NCI-H2107 treated with DMSO at 0.1 percent for 48 hours (cell line): ENCODE data around the gene BRF1.
"Not testable (repeated sequence)": the region's sequence is repeated elsewhere in the genome, so short reads cannot be mapped to it uniquely, and the experiment has no call there.

Experiments used
- DNase-seq: peaks from one replicate; lab custom pipeline; 2025; ENCODE audit not compliant: unreplicated experiment; lab: John Stamatoyannopoulos, UW

BRF1 gene

GRCh38 chr14:105315941-105316576 is 15.3 kb upstream of the BRF1 start:
- DNase-seq: no peak

- DNase-seq: peak; percentile 32
Measured at GRCh38 chr14:105315211-105315721, 14.5 kb upstream of the BRF1 start.

- DNase-seq: peak; percentile 46
Measured at GRCh38 chr14:105314287-105315200, 13.7 kb upstream of the BRF1 start, which contains the start of gene PACS2. Gene PACS2 (plus strand): TSS chr14:105314748. CDS start chr14:105314919, 171 bp downstream.

DNA sequence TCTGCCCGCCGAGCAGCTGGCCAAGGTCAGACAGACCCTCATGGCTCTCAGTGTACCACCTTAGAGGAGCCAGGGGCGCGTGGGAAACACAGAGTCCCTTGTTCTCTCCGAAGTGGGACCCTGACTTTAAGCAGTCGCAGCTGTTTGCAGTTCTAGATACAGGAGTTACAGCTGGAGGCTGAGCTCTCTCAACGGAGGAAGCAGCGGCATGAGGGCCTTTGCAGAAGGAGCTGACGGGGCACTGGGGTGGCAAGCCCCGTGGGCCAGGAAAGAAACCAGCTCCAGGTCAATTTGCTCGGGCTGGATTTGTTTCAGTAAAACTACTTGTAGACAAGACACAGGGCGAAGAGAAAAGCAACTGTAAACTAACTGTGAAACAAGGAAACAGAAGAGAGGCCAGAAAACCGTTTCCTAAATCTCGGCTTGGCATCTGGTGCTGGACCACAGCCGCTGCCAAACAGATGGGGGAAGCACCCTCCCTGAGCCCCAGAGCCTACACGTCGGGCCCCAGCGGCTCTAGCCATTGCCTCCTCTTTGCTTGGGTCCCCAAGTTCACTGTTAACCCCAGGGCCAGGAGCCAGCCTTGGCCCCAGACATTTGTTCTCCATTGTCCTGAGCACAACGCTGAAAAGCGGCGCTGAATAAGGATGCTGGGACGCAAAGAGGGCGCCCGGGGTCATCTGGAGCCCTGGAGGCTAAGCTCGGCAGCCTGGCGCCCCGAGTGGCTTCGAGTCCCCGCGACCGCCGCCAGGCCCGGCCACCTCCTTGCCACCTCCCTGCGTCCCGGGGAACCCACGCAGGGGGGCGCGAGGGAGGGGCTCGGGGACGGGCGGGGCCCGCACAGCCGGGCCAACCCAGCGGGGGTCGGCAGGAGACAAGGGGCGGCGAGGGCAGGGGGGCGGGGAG is 12.8 kb upstream of the BRF1 start:
- no peak for DNase-seq

DNA sequence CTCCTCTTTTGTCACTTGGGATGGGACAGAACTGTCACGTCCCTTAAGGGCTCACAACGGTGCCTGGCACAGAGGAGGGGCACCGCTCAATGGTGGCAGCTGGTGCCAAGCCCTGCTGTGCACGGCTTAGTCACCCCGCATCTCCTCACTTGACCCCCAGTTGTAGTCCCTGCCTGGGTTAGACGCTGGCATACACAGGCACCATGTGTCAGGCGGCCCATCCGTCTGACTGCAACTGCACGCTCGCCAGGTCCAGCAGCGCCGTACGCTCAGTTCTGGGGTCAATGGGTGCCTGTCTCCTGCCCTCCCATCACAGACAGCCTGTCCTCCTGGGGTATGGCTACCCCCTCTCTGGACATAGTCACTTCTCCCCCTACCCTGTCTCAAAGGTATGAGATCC is 12.2 kb upstream of the BRF1 start:
- no peak for DNase-seq

DNA sequence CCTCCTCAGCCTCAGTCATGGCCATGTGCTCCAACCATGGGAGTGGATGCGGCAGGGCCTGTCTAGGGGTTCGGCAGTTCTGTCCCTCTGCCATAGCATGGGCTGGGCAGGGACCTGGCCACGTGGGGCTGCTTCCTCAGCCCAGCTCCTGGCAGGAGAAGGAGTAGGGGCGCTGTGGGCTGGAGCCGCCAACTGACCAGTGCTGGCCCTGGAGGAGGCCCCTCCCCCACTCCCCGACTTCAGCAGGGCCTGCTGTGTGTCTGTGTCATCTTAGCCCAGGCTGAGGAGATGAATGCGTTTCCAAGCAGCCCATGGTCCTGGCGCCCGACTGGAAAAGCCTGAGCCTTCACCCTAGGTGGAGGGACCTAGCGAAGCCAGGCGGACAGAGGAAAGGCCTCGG is 11.0 kb upstream of the BRF1 start:
- DNase-seq: no peak

GRCh38 chr14:105309371-105309770 is 8.6 kb upstream of the BRF1 start:
- no peak for DNase-seq

- DNase-seq: no peak
Measured at GRCh38 chr14:105307052-105307727, 6.4 kb upstream of the BRF1 start.

DNA sequence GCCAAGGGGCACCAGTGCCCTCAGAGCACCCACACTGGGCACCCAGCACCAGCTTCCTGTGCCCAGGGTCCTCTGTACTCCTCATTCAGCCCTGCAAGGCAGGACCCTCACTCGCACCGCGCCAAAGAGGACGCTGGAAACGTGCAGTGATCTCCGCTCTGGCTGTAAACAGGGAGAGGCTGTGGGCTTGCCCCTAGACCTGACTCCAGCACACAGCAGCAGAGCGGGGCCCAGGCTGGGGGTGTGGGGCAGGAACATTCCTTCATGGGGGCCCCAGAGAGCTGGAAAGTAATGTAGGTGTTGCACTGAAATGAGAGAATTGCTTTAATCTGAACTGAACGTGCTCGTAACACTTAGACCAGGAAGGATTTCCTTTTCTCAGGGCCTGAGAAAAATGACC is 5.0 kb upstream of the BRF1 start:
- DNase-seq: no peak

- DNase-seq: no peak
Measured at GRCh38 chr14:105305345-105305744, 4.5 kb upstream of the BRF1 start.

DNA sequence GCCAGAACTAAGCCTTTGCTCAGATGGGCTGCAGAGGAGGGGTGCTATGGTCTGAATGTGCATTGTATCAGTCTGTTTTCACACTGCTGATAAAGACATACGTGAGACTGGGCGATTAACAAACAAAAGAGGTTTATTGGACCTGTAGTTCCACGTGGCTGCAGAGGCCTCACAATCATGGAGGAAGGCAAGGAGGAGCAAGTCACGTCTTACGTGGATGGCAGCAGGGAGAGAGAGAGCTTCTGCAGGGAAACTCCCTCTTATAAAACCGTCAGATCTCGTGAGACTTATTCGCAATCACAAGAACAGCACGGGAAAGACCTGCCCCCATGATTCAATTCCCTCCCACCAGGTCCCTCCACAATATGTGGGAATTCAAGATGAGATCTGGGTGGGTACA is 3.8 kb upstream of the BRF1 start:
- DNase-seq: no peak

GRCh38 chr14:105303949-105304348 is 3.1 kb upstream of the BRF1 start:
- no peak for DNase-seq

DNA sequence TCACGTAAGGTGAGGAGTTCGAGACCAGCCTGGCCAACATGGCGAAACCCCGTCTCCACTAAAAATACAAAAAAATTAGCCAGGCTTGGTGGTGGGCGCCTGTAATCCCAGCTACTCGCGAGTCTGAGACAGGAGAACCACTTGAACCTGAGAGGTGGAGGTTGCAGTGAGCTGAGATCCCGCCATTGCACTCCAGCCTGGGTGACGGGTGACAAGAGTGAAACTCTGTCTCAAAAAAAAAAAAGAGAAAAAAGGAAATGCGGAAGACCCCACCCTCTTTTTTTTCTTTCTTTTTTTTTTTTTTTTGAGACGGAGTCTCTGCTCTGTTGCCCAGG is 1.1 kb upstream of the BRF1 start:
- DNase-seq: not testable (repeated sequence)

DNA sequence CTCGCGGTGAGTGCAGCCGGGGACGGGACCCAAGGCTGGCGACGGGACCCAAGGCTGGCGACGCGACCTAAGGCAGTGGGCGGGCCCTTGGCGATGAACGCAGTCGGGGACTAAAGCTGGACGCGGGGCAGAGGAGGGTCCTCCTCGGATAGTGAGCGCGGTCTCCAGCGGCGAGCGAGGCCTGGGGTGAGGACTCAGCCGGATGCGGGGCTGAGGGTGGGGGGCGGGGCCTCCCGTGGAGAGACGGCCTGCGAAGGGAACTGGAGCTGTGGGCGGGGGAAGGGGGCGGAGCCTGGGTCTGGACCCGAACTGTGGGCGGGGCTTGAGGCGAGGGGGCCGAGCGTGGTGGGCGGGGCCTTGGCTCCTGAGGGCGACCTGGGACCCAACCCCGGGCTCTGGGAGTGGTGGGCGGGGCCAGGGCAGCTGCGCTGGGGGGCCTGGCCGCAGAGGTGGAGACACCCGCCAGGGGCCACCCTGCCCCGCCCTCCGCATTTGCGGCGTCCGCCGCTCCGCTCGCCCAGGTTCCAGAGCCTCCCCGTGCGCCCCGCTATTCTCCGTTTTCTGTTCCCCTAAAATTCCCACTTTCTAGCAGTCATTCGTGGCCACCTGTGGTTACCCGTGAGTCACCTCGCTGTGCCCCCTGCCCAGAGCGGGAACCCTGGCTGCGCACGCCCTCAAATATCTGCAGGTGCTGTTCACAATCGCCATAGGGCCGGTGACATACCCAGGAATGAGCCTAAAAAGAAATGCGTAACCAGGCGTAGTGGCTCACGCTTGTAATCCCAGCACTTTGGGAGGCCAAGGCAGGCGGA is 508 bp upstream of the BRF1 start:
- DNase-seq: peak; percentile 97

- DNase-seq: no peak
Measured at GRCh38 chr14:105299654-105300541, 903 bp downstream of the BRF1 start.

DNA sequence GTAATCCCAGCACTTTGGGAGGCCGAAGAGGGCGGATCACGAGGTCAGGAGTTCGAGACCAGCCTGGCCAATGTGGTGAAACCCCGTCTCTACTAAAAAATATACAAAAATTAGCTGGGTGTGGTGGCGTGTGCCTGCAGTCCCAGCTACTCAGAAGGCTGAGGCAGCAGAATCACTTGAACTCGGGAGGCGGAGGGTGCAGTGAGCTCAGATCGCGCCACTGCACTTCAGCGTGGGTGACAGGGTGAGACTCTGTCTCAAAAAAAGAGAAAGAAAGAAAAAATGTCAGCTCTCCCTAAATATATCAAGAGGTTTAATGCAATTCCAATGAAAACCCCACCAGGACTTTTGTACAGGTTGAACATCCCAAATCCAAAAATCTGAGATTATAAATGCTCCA is 3.5 kb downstream of the BRF1 start:
- DNase-seq: not testable (repeated sequence)

- DNase-seq: peak; percentile 53
Measured at GRCh38 chr14:105294142-105294597, 6.6 kb downstream of the BRF1 start.

- DNase-seq: no peak
Measured at GRCh38 chr14:105292826-105293711, 7.7 kb downstream of the BRF1 start.
